CD8-positive, alpha-beta memory T cell (primary cell): ENCODE measurements around the gene L3MBTL2. TPM values are rescaled to one million over a fixed set of nuclear protein-coding genes. Genes with fewer than 3 reads are reported as not detected.

Experiments used
- CTCF ChIA-PET: fragments of 350-600 bp; sonication (Branson Sonifier 250); formaldehyde crosslinking; loops from one replicate; lab custom pipeline; 2021; ENCODE audit warnings: antibody characterized with exemption; lab: Charles Lee
- POLR2A ChIA-PET: fragments of 350-600 bp; sonication (Branson Sonifier 250); formaldehyde crosslinking; loops from one replicate; lab custom pipeline; 2021; ENCODE audit warnings: antibody characterized with exemption; lab: Charles Lee
- DNase-seq, 5 donors: peaks; one replicate each; pipeline versions ENCODE4 v3.0.0 to v3.0.0-alpha.2; 2020 to 2022; ENCODE audit warnings: mixed read lengths in 1 of 5
- H3K27ac ChIP-seq: one replicate; pipeline ENCODE4 v1.7.0; 2013; ENCODE audit warnings: low read depth, mild to moderate bottlenecking, low read length, moderate library complexity
- H3K27me3 ChIP-seq: 2 replicates; pipeline ENCODE4 v1.7.0; 2013; ENCODE audit warnings: low read length, mild to moderate bottlenecking; ENCODE audit not compliant: insufficient read depth, poor library complexity, severe bottlenecking
- H3K36me3 ChIP-seq: 2 replicates; pipeline ENCODE4 v1.7.0; 2013; ENCODE audit warnings: mild to moderate bottlenecking, low read length, moderate library complexity; ENCODE audit not compliant: insufficient read depth
- H3K4me1 ChIP-seq: 2 replicates; pipeline ENCODE4 v1.7.0; 2013; ENCODE audit warnings: mild to moderate bottlenecking, low read length, moderate library complexity; ENCODE audit not compliant: insufficient read depth
- H3K4me3 ChIP-seq: 2 replicates; pipeline ENCODE4 v1.7.0; 2013; ENCODE audit warnings: mild to moderate bottlenecking, low read length
- H3K9me3 ChIP-seq: 2 replicates; pipeline ENCODE4 v1.7.0; 2013; ENCODE audit warnings: mild to moderate bottlenecking, low read length
- H3K27ac Mint-ChIP-seq, 8 donors: one replicate each; pipeline ENCODE4 v1.8.0; 2020 to 2021; ENCODE audit warnings: mixed read lengths in 8 of 8, mild to moderate bottlenecking in 6 of 8, inconsistent platforms in 3 of 8, moderate library complexity in 3 of 8
- H3K27me3 Mint-ChIP-seq, 2 donors: one replicate each; pipeline ENCODE4 v1.8.0; 2020 to 2021; ENCODE audit warnings: mixed read lengths in 2 of 2, mild to moderate bottlenecking in 1 of 2, moderate library complexity in 1 of 2
- H3K36me3 Mint-ChIP-seq, 3 donors: one replicate each; pipeline ENCODE4 v1.8.0; 2020 to 2021; ENCODE audit warnings: mixed read lengths in 3 of 3, inconsistent platforms in 1 of 3, mild to moderate bottlenecking in 1 of 3
- H3K4me1 Mint-ChIP-seq, 3 donors: one replicate each; pipeline ENCODE4 v1.8.0; 2020 to 2021; ENCODE audit warnings: mixed read lengths in 3 of 3, inconsistent platforms in 1 of 3, mild to moderate bottlenecking in 1 of 3
- H3K4me3 Mint-ChIP-seq, 7 donors: one replicate each; pipeline ENCODE4 v1.8.0; 2020 to 2021; ENCODE audit warnings: mixed read lengths in 7 of 7, mild to moderate bottlenecking in 6 of 7, moderate library complexity in 4 of 7, inconsistent platforms in 2 of 7
- H3K9me3 Mint-ChIP-seq, 5 donors: one replicate each; pipeline ENCODE4 v1.8.0; 2020 to 2022; ENCODE audit warnings: mixed read lengths in 5 of 5, mild to moderate bottlenecking in 3 of 5, moderate library complexity in 2 of 5, inconsistent platforms in 1 of 5
- polyA plus RNA-seq: library from polyadenylated mRNA; unstranded; fragments of 300-500 nt; fragmentation: Illumina TruSeq; gene quantifications from one replicate; pipeline ENCODE4 v1.2.3, GENCODE V29; 2021
- total RNA-seq, 2 experiments: library from RNA; stranded (reverse); gene quantifications; one replicate each; pipeline ENCODE4 v1.2.3, GENCODE V29; 2021

The L3MBTL2 gene
- total and polyA plus RNA-seq, 3 experiments from 2014 or later = 34.2 to 55.9 (median 54.4) TPM

DNA sequence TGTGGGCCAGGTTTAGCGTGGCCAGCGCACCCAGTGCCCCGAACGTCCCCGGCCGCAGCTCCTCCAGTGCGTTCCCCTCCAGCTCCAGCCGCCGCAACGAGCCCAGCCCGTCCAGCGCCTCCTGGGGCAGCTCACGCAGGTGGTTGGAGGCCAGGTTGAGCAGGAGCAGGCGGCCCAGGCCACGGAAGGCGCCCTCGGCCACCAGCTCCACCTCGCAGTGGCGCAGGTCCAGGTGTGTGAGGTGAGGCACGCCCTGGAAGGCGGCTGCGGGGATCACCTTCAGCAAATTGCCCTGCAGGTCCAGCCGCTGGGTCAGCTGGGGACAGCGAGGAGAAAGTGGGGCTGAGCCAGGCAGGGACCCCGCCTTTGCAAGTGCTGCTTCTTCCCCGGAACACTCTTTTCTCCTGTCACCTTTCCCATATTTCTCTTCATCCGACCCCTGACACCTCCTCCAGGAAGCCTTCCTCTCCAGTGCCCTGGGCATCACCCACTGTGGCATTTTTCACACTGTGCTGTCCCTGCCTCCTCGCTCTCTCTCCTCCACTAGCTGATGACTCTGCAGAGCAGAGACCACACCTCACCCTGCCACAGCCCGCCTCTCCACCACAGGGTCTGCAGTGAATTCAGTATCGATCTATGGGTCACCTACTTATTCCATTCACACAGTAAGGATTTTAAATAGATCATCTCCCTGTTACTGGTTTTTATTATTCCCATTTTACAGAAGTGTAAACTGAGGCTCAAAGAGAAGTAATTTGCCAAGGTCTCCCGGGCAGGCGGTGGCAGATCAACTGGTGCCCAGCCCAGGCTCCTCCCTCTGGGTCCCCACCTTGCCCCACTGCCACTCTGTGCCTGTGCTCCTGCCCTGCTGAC, 33.7 kb downstream of the L3MBTL2 start:
- Mint-ChIP-seq H3K4me1 (peaks cover 3 to 15% (median 4%) of the 10 kb centered on the region in 3 donors), H3K27ac (peak overlapping the region in 5 of 8 donors; percentile 50 to 86 (median 77))

DNA sequence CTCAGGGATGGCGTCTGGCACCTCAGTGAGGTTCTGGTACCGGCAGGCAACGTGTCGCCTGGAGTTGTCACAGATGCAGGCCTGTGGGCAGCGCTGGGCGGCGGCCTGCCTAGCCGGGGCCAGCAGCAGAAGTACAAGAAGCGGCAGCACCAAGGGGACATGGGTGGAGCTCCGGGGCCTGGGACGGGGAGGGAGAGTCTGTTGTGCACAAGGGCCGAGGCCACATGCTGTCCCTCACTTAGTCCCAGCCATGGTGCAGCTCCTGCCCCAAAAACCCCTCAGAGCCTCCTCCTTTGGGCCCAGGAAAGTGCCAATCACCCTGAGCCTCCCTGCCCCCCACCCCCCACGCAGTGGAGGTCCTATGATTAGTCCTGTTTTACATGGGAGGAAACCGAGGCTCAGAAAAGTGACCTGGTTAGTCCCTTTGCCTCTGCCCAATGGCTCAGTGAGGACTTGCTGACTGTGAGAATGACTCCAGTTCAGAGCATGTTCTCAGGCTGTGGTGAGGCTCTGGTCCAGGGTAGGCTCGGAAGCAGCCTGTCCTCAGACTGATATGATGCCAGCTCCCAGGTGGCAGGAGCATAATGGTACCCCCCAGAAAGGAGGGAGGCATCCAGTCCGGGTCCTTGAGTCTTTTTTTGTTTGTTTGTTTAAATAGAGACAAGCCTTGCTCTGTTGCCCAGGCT, 34.5 kb downstream of the L3MBTL2 start:
- POLR2A ChIA-PET = no interaction called here
- H3K4me1 Mint-ChIP-seq = peaks cover 3 to 15% (median 4%) of the 10 kb centered on the region in 3 donors
- no peaks in the 10 kb centered on the region for H3K9me3 ChIP-seq
- no peaks in the 10 kb centered on the region for H3K27me3 Mint-ChIP-seq
- DNase-seq = no peak
- H3K27ac Mint-ChIP-seq = peak overlapping the region in 1 of 8 donors; percentile 73
- CTCF ChIA-PET = interaction anchor here (3.8 kb wide), 1 partner anchor 318 kb away, joined by 66 read pairs; no protein-coding TSS in a partner anchor
- H3K36me3 ChIP-seq = no peaks in the 10 kb centered on the region
- H3K9me3 Mint-ChIP-seq = no peaks in the 10 kb centered on the region
- H3K4me1 ChIP-seq = peaks cover 9% of the 10 kb centered on the region
- H3K4me3 Mint-ChIP-seq = peak overlapping the region in 2 of 7 donors; percentile 74 to 83
- H3K27me3 ChIP-seq = no peaks in the 10 kb centered on the region
- no peak overlapping the region for H3K4me3 ChIP-seq
- no peak overlapping the region for H3K27ac ChIP-seq
- peaks cover 0 to 4% (median 0%) of the 10 kb centered on the region in 3 donors for H3K36me3 Mint-ChIP-seq

More for the DNA sequence above, 33.7 kb downstream of the L3MBTL2 start:
- Histone ChIP-seq H3K9me3 (no peaks in the 10 kb centered on the region), H3K36me3 (no peaks in the 10 kb centered on the region), H3K27ac (no peak overlapping the region), H3K27me3 (no peaks in the 10 kb centered on the region), H3K4me3 (no peak overlapping the region), H3K4me1 (peaks cover 9% of the 10 kb centered on the region)
- peak overlapping the region in 6 of 7 donors; percentile 14 to 92 (median 72) for H3K4me3 Mint-ChIP-seq
- H3K36me3 Mint-ChIP-seq = peaks cover 0 to under 1% (median 0%) of the 10 kb centered on the region in 3 donors
- CTCF ChIA-PET = interaction anchor here (1.5 to 3.8 kb wide), 6 partner anchors 8 to 340 kb away, joined by 6 to 66 read pairs (median 10); no protein-coding TSS in a partner anchor
- POLR2A ChIA-PET = interaction anchor here (1.2 to 1.6 kb wide), 2 partner anchors 48 to 145 kb away, joined by 4 to 5 read pairs; partner anchors contain the start of gene RANGAP1
- H3K27me3 Mint-ChIP-seq = no peaks in the 10 kb centered on the region
- no peaks in the 10 kb centered on the region for H3K9me3 Mint-ChIP-seq
- DNase-seq = no peak

DNA sequence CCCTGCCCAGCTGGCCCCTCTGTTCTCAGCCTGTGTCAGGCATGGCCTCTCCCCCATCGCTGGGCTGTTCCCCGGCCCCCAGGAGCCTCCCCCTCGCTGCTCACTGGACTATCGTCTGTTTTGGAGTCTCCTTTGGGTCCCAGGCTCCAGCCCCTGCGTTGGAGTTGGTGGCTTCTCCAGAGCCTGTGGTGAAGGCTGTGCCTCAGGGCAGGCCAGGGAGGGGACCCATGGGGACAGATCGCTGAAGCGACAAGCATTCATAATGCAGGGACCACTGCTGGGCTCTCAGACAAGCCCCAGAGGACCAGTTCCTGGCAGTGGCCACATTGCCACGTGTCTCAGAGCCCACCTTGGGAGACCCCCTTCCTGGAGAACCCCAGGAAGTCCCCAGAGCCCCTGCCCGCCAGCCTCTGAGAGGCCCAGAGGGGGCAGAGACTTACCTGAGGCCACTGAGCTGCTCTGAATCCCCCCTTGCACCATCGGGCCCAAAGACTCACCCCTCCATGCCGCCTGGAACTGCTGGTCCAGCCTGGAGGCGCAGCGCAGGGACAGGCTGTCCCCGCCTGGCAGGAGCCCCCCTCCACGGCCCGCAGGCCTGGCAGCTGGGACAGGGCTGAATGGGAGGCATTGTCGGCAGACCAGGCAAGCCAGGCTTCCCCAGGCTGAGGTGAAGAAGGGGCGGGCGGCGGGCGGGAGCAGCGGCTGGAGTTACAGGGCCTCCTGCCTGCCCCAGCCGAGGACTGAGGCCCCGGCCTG, 35.4 kb downstream of the L3MBTL2 start, which contains the start of gene CHADL:
Gene CHADL (minus strand): TSS at position 555 of the 756 bp plus-strand sequence. CDS start 50 bp downstream, at position 505.
- Mint-ChIP-seq H3K4me3 (peak within 1 kb of the TSS in 2 of 7 donors; percentile 57 to 69), H3K27ac (peak within 1 kb of the TSS in 2 of 8 donors; percentile 5 to 51), H3K27me3 (no peaks in the 10 kb centered on the region), H3K4me1 (peaks cover 3 to 15% (median 4%) of the 10 kb centered on the region in 3 donors), H3K9me3 (no peaks in the 10 kb centered on the region), H3K36me3 (peaks cover 0 to 12% (median 2%) of the 10 kb centered on the region in 3 donors)
- peaks cover 9% of the 10 kb centered on the region for H3K4me1 ChIP-seq
- CTCF ChIA-PET = no interaction called here
- H3K36me3 ChIP-seq = no peaks in the 10 kb centered on the region
- POLR2A ChIA-PET = no interaction called here
- H3K4me3 ChIP-seq = no peak within 1 kb of the TSS
- H3K27me3 ChIP-seq = no peaks in the 10 kb centered on the region
- no peak within 1 kb of the TSS for H3K27ac ChIP-seq
- no peaks in the 10 kb centered on the region for H3K9me3 ChIP-seq
- no peak for DNase-seq

DNA sequence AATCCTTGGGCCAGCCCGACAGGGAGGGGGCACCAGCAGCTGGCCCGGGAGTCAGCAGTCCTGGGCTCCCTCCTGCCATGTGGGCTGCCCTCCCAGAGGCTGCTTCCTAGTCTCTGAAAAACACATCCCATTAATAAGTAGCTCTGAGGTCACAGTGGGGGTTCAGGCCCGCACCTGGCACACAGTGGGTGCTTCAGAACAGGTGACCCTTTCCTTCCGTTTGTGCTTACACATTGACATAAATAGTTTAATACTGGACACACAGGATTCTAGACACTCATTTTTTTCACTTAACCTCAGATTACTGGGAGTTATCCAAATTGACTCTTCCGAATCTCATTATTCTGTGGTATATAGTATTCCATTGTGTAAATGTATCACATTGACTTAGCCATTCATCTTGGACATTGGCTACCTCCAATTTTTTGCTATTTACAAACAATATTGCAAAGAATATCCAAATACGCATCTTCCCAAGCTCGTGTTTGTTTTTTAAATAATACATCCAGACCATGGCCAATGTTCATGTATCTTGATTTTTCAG, 36.1 kb downstream of the L3MBTL2 start:
- Histone ChIP-seq H3K4me3 (no peak overlapping the region), H3K36me3 (no peaks in the 10 kb centered on the region), H3K9me3 (no peaks in the 10 kb centered on the region), H3K27me3 (no peaks in the 10 kb centered on the region), H3K4me1 (peaks cover 9% of the 10 kb centered on the region), H3K27ac (no peak overlapping the region)
- H3K4me1 Mint-ChIP-seq = peaks cover 3 to 15% (median 4%) of the 10 kb centered on the region in 3 donors
- CTCF ChIA-PET = interaction anchor here (1.3 kb wide), 1 partner anchor 318 kb away, joined by 3 read pairs; no protein-coding TSS in a partner anchor
- peaks cover 0 to 19% (median 2%) of the 10 kb centered on the region in 3 donors for H3K36me3 Mint-ChIP-seq
- peak overlapping the region in 1 of 8 donors; percentile 5 for H3K27ac Mint-ChIP-seq
- no peaks in the 10 kb centered on the region for H3K27me3 Mint-ChIP-seq
- no peak for DNase-seq
- H3K9me3 Mint-ChIP-seq = no peaks in the 10 kb centered on the region
- peak overlapping the region in 2 of 7 donors; percentile 57 to 69 for H3K4me3 Mint-ChIP-seq
- POLR2A ChIA-PET = no interaction called here

DNA sequence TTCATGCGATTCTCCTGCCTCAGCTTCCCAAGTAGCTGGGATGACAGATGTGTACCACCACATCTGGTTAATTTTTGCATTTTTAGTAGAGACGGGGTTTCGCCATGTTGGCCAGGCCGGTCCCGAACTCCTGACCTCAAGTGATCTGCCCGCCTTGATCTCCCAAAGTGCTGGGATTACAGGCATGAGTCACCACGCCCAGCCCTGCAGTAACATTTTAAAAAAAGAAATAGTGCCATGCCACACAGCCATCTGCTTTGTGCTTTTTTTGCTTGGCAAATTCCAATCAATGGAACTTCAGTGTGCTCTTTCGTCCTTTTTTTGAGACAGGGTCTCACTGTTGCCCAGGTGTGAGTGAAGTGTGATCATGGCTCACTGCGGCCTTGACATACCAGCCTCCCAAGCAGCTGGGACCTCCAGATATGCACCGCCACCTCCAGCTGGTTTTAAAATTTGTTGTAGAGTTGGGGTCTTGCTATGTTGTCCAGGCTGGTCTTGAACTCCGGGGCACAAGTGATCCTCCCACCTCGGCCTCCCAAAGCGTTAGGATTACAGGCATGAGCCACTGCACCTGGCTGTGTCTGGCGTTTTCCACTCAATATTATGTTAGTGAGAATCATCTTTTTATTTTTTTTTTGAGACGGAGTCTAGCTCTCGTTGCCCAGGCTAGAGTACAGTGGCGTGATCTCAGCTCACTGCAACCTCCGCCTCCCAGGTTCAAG, 37.4 kb downstream of the L3MBTL2 start:
- H3K9me3 ChIP-seq = no peaks in the 10 kb centered on the region
- H3K27me3 ChIP-seq = no peaks in the 10 kb centered on the region
- ChIA-PET POLR2A (interaction anchor here (0.6 kb wide), 1 partner anchor 17 kb away, joined by 6 read pairs; no protein-coding TSS in a partner anchor), CTCF (interaction anchor here (1.3 kb wide), 1 partner anchor 320 kb away, joined by 3 read pairs; no protein-coding TSS in a partner anchor)
- no peak overlapping the region for H3K27ac ChIP-seq
- no peaks in the 10 kb centered on the region for H3K4me1 ChIP-seq
- Mint-ChIP-seq H3K4me1 (peaks cover 0 to 4% (median 3%) of the 10 kb centered on the region in 3 donors), H3K27ac (no peak overlapping the region), H3K4me3 (no peak overlapping the region), H3K27me3 (no peaks in the 10 kb centered on the region), H3K36me3 (peaks cover 0 to 28% (median 2%) of the 10 kb centered on the region in 3 donors), H3K9me3 (no peaks in the 10 kb centered on the region)
- no peaks in the 10 kb centered on the region for H3K36me3 ChIP-seq
- no peak for DNase-seq
- H3K4me3 ChIP-seq = no peak overlapping the region

DNA sequence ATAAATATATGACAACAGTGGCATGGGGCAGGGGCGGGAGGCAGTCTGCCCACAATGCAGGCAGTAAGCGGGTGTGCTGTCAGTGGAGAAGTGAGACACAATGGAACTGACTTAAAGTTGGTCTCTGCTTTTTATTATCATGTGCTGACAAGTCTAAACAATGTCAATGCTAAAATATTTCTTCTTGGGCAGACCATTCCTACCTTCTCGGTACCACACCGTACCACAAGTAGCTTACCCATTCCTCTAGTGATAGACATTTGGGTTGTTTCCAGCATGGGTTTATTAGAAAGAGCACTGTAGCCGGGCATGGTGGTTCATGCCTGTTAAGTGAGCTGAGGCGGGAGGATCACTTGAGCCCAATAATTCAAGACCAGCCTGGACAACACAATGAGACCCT, 38.2 kb downstream of the L3MBTL2 start:
- no peak for DNase-seq
- no peak overlapping the region for H3K27ac ChIP-seq
- Mint-ChIP-seq H3K27ac (peak overlapping the region in 3 of 8 donors; percentile 17 to 54 (median 33)), H3K27me3 (no peaks in the 10 kb centered on the region), H3K9me3 (no peaks in the 10 kb centered on the region), H3K4me3 (no peak overlapping the region), H3K4me1 (peaks cover 0 to 4% (median 3%) of the 10 kb centered on the region in 3 donors), H3K36me3 (peaks cover 0 to 33% (median 4%) of the 10 kb centered on the region in 3 donors)
- H3K9me3 ChIP-seq = no peaks in the 10 kb centered on the region
- CTCF ChIA-PET = no interaction called here
- H3K27me3 ChIP-seq = no peaks in the 10 kb centered on the region
- no peak overlapping the region for H3K4me3 ChIP-seq
- H3K4me1 ChIP-seq = no peaks in the 10 kb centered on the region
- H3K36me3 ChIP-seq = no peaks in the 10 kb centered on the region
- POLR2A ChIA-PET = no interaction called here
